Inflammatory macrophage treated with lipopolysaccharide for 4 hours (primary cell): ENCODE data around the gene IFRD2.

ENCODE experiments used
- DNase-seq: peaks from one replicate; pipeline ENCODE4 v3.0.0-alpha.2; 2020

IFRD2 gene

GRCh38 chr3:50245831-50246516 lies 46.3 kb downstream of the IFRD2 start:
- peak; percentile 85 for DNase-seq

GRCh38 chr3:50245251-50245745 lies 46.9 kb downstream of the IFRD2 start:
- no peak for DNase-seq

DNA sequence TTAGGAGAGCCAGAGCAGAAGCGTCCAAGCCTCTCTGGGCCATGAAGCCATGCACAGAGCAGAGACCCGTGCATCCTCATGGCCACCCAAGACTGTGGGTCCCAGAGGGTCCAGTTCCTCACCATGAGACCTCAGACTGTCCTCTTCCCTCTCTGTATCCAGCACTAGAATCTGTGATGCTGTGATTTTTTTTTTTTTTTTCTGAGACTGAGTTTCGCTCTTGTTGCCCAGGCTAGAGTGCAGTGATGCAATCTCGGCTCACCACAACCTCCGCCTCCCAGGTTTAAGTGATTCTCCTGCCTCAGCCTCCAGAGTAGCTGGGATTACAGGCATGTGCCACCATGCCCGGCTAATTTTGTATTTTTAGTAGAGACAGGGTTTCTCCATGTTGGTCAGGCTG lies 47.4 kb downstream of the IFRD2 start:
- peak; percentile 57 for DNase-seq

DNA sequence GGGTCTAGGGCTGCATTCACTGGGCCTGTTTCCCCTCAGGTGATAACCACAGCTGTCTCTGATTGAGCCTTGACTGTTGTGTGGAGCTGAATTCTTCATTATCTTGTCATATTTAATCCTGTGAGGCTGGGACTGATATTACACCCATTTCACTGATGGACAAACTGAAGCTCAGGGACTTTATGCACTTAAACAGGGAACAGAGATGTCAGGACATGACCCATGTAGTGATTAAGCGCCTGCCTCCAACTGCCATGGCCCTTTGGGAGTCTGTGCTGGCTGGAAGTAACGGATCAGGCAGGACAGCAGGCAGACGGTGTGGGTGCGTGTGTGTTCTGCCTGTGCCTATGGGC lies 48.7 kb downstream of the IFRD2 start:
- no peak for DNase-seq

DNA sequence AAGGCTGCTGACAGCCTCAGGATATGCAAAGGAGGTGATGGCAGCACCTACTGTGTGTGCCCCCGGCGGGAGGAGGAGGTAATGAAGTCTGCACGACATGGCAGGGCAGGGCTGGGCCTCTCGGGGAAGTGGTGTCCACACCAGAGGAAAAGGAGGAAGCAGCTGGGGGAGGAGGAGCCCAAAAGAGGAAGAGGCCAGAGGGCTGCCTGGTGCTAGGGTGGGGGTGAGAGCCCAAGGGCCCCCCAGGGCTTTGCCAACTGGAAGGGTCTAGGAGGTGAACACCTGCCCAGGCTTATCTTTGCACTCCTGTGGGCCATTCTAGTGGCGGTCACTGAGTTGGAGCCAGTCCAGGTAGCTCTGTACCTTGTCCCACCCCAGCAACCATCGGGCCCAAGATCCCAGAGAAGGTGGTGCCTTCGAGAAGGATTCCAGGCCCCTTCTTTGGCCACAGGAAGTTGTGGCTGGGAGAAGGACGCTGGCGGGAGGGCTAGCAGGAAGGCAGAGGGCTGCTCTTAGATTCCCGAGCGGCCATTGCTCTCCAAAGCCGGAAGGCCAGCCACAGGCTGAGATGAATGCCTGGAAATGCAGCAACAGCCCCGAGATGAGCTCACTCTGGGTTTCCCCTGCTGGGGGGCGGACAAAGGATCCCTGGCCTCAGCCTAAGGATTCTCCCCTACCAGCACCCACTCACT lies 49.2 kb downstream of the IFRD2 start:
- peak; percentile 96 for DNase-seq

DNA sequence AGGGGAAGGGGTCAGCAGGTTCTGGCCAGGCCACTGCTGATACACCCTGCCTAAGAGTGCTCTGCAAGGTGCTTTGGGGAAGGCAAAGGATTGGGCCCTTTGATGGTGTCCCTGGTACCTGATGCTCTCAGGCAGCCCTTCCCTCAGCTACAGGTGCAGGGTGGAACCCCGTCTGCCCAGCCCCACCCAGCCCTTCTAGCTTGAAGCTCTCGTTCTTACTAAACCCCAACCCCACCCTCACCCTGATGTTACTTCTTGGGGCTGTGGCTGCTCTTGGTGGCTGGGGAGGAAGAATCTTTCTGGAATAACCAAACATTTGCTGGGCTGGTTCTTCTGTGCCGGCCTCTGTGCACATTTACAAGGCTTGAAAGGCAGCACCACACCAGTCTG lies 49.9 kb downstream of the IFRD2 start:
- DNase-seq, result no peak

GRCh38 chr3:50241713-50242380 lies 50.4 kb downstream of the IFRD2 start:
- DNase-seq, result no peak

- DNase-seq, result no peak
Measured at GRCh38 chr3:50241163-50241562, 51.1 kb downstream of the IFRD2 start.

GRCh38 chr3:50239649-50240048 lies 52.6 kb downstream of the IFRD2 start:
- no peak for DNase-seq

DNA sequence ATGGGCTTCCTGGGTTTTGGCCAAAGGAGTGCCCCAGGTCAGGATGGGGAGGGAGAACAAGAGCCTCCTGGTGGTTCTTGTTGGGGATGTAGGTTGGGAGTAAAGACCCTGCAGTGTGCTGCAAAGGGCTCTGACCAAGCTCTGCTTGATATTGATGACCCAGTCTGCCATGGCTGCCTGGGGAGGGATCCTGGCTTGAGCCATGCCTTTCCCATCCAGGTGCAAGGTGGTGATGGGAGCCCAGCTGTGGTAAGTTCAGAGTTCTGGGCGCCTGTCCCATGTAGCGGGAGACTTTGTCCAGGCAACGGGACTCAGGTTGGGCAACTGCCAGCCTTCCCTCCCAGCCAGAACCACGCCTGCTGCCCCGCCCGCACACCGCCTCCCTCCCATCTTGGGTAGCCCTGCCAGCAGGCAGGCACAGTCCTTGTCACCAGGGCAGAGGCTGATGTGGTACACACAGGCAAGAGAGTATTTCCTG lies 53.6 kb downstream of the IFRD2 start:
- peak; percentile 71 for DNase-seq

DNA sequence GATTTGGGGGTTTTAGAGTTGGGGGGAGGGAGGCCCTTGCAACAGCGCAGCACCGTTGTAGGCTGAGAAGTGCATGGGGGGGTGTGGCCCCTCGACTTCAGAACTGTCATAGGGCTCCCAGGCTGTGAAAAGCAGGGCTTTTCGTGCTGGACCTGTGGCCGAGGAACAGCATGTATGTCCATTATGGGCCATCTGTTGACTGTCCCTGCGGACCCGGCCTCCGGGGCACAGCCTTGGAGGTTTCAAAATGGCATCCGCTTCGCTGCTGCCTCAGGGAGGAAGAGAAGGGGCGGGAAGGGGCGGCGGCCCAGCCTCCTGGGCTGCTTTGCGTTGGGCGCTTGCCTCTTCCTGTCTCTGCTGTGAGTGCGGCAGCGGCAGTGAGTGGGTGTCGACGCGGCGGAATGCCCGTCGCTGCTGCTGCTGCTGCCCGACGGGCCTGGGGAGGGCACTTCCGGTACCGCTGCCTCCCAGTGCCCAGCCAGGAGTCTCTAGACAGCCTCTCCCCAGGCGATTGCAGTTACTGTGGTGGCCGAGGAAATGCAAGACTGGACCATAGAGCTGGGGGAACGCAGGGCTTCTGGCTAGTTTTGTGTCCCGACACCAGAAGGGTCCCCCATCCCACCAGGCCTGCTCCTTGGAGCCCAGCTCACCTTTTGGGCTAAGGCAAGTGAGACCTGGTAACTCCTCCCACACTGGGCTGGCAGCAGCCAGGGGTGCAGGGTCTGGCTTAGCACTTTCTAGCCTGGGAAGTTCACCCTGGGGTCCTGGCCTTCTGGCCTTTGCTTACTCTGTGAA lies 54.3 kb downstream of the IFRD2 start:
- peak; percentile 96 for DNase-seq
